ES-I3 (cell line): ENCODE results near the gene DLG1.

ENCODE experiments used
- H3K36me3 ChIP-seq: 2 replicates; pipeline ENCODE4 v1.6.1; 2013; ENCODE audit warnings: mild to moderate bottlenecking, low read length, control low read depth, moderate library complexity; ENCODE audit not compliant: insufficient read depth
- H3K4me1 ChIP-seq: 2 replicates; pipeline ENCODE4 v1.6.1; 2013; ENCODE audit warnings: mild to moderate bottlenecking, control low read depth, low read length; ENCODE audit not compliant: insufficient read depth
- H3K9ac ChIP-seq: 2 replicates; pipeline ENCODE4 v1.6.1; 2013; ENCODE audit warnings: low read depth, mild to moderate bottlenecking, low read length, moderate library complexity
- H3K9me3 ChIP-seq: 2 replicates; pipeline ENCODE4 v1.6.1; 2013; ENCODE audit warnings: mild to moderate bottlenecking, low read length, moderate library complexity; ENCODE audit not compliant: control insufficient read depth, insufficient read depth

DLG1 gene

GRCh38 chr3:197003461-197004385 lies 294.7 kb downstream of the DLG1 start:
- Histone ChIP-seq H3K9me3 (no peaks in the 10 kb centered on the region), H3K36me3 (no peaks in the 10 kb centered on the region), H3K4me1 (no peaks in the 10 kb centered on the region), H3K9ac (peak overlapping the region; percentile 54)

- Histone ChIP-seq H3K9ac (peak overlapping the region; percentile 54; the same call in 1 of the 2 replicates), H3K4me1 (no peaks in the 10 kb centered on the region), H3K36me3 (no peaks in the 10 kb centered on the region), H3K9me3 (no peaks in the 10 kb centered on the region)
These were observed 295.5 kb downstream of the DLG1 start for GRCh38 chr3:197002701-197003454.

GRCh38 chr3:197001972-197002700 lies 296.3 kb downstream of the DLG1 start:
- peak overlapping the region; percentile 54; the same call in 1 of the 2 replicates for H3K9ac ChIP-seq
- H3K36me3 ChIP-seq: no peaks in the 10 kb centered on the region
- no peaks in the 10 kb centered on the region for H3K4me1 ChIP-seq
- H3K9me3 ChIP-seq: no peaks in the 10 kb centered on the region

GRCh38 chr3:197001106-197001971 lies 297.1 kb downstream of the DLG1 start:
- H3K36me3 ChIP-seq: no peaks in the 10 kb centered on the region
- no peaks in the 10 kb centered on the region for H3K4me1 ChIP-seq
- H3K9me3 ChIP-seq: no peaks in the 10 kb centered on the region
- H3K9ac ChIP-seq: no peak overlapping the region

- Histone ChIP-seq H3K9me3 (no peaks in the 10 kb centered on the region), H3K36me3 (no peaks in the 10 kb centered on the region), H3K4me1 (no peaks in the 10 kb centered on the region), H3K9ac (no peak overlapping the region)
These were observed 298.2 kb downstream of the DLG1 start for GRCh38 chr3:197000211-197000610.

GRCh38 chr3:196998966-196999760 lies 299.2 kb downstream of the DLG1 start:
- Histone ChIP-seq H3K36me3 (no peaks in the 10 kb centered on the region), H3K4me1 (no peaks in the 10 kb centered on the region), H3K9ac (no peak overlapping the region), H3K9me3 (no peaks in the 10 kb centered on the region)

- H3K4me1 ChIP-seq: no peaks in the 10 kb centered on the region
- no peak overlapping the region for H3K9ac ChIP-seq
- no peaks in the 10 kb centered on the region for H3K36me3 ChIP-seq
- H3K9me3 ChIP-seq: no peaks in the 10 kb centered on the region
These were observed 301.1 kb downstream of the DLG1 start for GRCh38 chr3:196997311-196997710.

- Histone ChIP-seq H3K36me3 (no peaks in the 10 kb centered on the region), H3K9me3 (no peaks in the 10 kb centered on the region), H3K9ac (no peak overlapping the region), H3K4me1 (no peaks in the 10 kb centered on the region)
These were observed 301.8 kb downstream of the DLG1 start for GRCh38 chr3:196996454-196997265.

- H3K36me3 ChIP-seq: no peaks in the 10 kb centered on the region
These were observed 302.6 kb downstream of the DLG1 start for GRCh38 chr3:196995646-196996355.

GRCh38 chr3:196995027-196995426 lies 303.4 kb downstream of the DLG1 start:
- Histone ChIP-seq H3K9ac (no peak overlapping the region), H3K9me3 (no peaks in the 10 kb centered on the region), H3K4me1 (no peaks in the 10 kb centered on the region), H3K36me3 (no peaks in the 10 kb centered on the region)

More at GRCh38 chr3:196995646-196996355, 302.6 kb downstream of the DLG1 start:
- H3K4me1 ChIP-seq: no peaks in the 10 kb centered on the region
- H3K9ac ChIP-seq: no peak overlapping the region
- no peaks in the 10 kb centered on the region for H3K9me3 ChIP-seq

GRCh38 chr3:196994056-196994455 lies 304.4 kb downstream of the DLG1 start:
- H3K9ac ChIP-seq: no peak overlapping the region
- H3K36me3 ChIP-seq: no peaks in the 10 kb centered on the region
- no peaks in the 10 kb centered on the region for H3K4me1 ChIP-seq
- no peaks in the 10 kb centered on the region for H3K9me3 ChIP-seq
